Measurements from ENCODE around the gene CAV1. TPM values are rescaled to one million over a fixed set of nuclear protein-coding genes. Genes with fewer than 3 reads are reported as not detected.

The CAV1 gene
- total RNA-seq, 4 donors from 2014 or later, result 21.7 to 171 (median 86.8) TPM

DNA sequence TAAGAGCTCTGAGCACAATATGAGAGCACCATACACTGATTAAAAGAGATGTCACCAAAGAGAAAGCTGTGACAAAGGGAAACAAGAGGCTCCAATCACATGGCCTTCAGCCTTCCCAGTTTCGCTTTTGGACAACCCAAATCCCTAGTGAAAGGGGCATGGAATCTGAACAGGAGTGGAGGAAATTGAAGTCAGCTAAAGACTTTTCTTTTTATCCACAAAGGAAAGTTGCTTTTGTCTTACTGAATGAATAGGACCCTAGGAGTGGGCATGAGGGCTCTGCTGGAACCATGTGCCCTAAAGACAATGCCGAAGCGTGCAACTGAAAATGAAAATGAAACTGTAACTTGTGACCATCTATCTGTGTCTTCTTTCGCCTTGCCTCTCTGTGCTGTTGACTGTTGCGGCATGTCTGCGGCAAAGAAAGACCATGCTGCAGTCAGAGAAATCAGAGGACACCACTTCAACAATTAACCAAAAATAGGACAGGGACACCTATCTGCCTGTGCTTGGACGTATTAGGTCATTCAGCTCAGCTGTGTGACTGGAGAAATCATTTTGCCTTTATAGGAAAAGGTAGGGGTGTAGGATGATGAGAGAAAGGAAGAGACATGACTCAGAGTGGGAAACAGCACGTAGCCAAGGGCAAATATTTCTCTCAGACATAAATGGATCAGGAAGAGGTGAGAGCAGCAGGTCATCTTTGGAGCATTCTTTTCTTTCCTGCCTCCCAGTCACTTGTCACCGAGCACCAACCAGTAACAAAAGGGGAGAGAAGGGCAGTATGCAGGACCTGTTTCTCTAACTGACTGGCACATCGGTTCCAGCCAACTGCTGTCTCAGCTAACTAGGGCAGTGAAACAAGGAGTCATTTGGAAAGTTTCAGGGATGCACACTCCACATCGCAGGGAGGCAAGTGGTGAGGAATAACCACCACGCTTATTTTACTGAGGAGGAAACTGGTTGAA is 13.0 kb upstream of the CAV1 start:
- no peaks in the 10 kb centered on the region for H3K27me3 ChIP-seq
- H3K4me3 ChIP-seq, result peak overlapping the region; percentile 29 to 60 (median 49)
- WGBS, 2 donors, result 23 to 25% methylated on average over 12 of the region's 12 CpGs
- peaks cover 4 to 23% (median 7%) of the 10 kb centered on the region in 3 donors for H3K4me1 ChIP-seq
- peaks cover 0 to 20% (median 0%) of the 10 kb centered on the region in 3 donors for H3K36me3 ChIP-seq
- H3K27ac ChIP-seq, result peak overlapping the region; percentile 67 to 87 (median 84)
- no peaks in the 10 kb centered on the region for H3K9me3 ChIP-seq
- DNase-seq, result no peak
- TF ChIP-seq, protein P1, sequence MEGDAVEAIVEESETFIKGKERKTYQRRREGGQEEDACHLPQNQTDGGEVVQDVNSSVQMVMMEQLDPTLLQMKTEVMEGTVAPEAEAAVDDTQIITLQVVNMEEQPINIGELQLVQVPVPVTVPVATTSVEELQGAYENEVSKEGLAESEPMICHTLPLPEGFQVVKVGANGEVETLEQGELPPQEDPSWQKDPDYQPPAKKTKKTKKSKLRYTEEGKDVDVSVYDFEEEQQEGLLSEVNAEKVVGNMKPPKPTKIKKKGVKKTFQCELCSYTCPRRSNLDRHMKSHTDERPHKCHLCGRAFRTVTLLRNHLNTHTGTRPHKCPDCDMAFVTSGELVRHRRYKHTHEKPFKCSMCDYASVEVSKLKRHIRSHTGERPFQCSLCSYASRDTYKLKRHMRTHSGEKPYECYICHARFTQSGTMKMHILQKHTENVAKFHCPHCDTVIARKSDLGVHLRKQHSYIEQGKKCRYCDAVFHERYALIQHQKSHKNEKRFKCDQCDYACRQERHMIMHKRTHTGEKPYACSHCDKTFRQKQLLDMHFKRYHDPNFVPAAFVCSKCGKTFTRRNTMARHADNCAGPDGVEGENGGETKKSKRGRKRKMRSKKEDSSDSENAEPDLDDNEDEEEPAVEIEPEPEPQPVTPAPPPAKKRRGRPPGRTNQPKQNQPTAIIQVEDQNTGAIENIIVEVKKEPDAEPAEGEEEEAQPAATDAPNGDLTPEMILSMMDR (IDR thresholded peaks at IDR 0.05), result no peak
- TF ChIP-seq POLR2A (IDR thresholded peaks at IDR 0.05), result no peak
- intact Hi-C loops (cut with DNase I), result no loop called here

DNA sequence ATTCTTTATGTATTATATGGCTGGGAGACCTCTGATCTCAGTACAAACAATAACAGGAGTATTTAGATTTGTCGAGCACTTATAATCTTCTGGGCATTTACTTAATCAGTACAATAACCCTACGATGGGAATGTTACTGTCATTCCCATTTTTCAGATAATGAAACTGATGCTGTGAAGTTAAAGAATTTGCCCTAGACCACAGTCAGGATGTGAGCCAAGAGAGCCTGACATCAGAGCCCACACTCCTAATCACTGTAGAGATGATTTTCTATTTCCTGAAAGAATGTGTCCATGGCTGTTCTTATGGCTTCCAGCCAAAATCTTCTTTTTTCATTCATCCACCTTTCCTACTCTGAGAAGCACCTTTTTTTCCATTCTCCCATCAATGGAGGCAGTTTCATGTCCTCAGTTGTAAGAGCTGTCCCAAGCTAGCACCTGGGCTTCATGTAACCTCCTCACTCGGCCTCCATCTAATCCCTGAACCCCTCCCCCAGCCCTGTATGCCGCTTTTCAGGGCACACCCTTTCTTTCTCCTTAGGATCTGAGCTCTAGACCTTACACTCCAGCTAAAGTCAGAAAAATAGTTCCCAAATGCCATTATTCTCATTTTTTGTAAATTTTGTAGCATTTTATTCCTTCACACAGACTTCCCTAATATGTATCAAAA is 12.2 kb upstream of the CAV1 start:
- Histone ChIP-seq H3K4me3 (peak overlapping the region in 3 of 4 donors; percentile 48 to 60 (median 50)), H3K36me3 (peaks cover 0 to 12% (median 0%) of the 10 kb centered on the region in 3 donors), H3K4me1 (peaks cover 4 to 23% (median 7%) of the 10 kb centered on the region in 3 donors), H3K27ac (peak overlapping the region; percentile 67 to 87 (median 84)), H3K9me3 (no peaks in the 10 kb centered on the region), H3K27me3 (no peaks in the 10 kb centered on the region)
- WGBS, 2 donors, result 51 to 53% methylated on average over 4 of the region's 4 CpGs
- no peak for DNase-seq
- intact Hi-C loops (cut with DNase I), result no loop called here
- TF ChIP-seq, protein P1 (IDR thresholded peaks at IDR 0.05), result no peak
- TF ChIP-seq POLR2A (IDR thresholded peaks at IDR 0.05), result no peak

DNA sequence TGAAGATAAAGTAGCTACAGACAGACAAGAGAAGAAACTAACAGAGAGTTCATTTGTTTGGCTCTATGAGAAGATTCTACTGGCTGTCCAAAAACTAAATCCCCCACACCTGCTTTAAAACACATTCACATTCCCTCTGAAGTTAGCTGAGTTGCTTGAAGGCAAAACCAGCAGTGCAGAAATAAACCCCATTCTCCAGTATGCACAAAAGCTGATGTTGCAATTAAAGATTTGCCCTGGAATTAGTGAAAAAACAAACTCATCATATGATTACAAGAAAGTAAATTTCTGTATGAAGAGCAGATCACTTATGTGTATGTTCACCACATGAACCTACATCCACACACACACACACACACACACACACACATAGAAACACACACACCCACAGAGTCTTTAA is 9.3 kb upstream of the CAV1 start:
- no peak for DNase-seq
- no peak for TF ChIP-seq POLR2A (IDR thresholded peaks at IDR 0.05)
- TF ChIP-seq, protein P1 (IDR thresholded peaks at IDR 0.05), result no peak

DNA sequence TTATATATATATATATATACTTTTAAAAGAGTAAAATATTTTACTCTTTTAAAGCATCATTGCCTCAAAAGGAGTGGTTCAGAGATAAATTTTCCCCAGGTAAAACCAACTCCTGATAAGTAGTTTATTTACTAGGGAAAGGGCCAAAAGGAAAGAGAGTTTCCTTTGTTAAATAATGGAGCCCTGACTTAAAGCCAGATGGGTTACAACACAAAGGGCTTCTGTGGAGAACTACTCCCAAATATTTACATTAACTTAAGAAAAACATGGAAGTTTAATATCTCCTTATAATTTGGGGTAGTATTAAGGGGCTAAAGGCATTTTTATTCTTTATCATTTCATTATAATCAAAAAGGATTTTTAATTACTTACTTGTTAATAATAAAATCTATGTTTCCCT is 8.5 kb upstream of the CAV1 start:
- Histone ChIP-seq H3K27me3 (no peaks in the 10 kb centered on the region), H3K36me3 (no peaks in the 10 kb centered on the region), H3K27ac (no peak overlapping the region), H3K9me3 (no peaks in the 10 kb centered on the region), H3K4me1 (peaks cover 1 to 20% (median 7%) of the 10 kb centered on the region in 3 donors), H3K4me3 (no peak overlapping the region)
- intact Hi-C loops (cut with DNase I), result no loop called here
- TF ChIP-seq POLR2A (IDR thresholded peaks at IDR 0.05), result no peak
- TF ChIP-seq, protein P1 (IDR thresholded peaks at IDR 0.05), result no peak
- no peak for DNase-seq

More for the DNA sequence above, 9.3 kb upstream of the CAV1 start:
- H3K4me3 ChIP-seq, result no peak overlapping the region
- no peaks in the 10 kb centered on the region for H3K27me3 ChIP-seq
- H3K4me1 ChIP-seq, result peaks cover 4 to 23% (median 7%) of the 10 kb centered on the region in 3 donors
- H3K36me3 ChIP-seq, result no peaks in the 10 kb centered on the region
- no peak overlapping the region for H3K27ac ChIP-seq
- H3K9me3 ChIP-seq, result no peaks in the 10 kb centered on the region
- intact Hi-C loops (cut with DNase I), result no loop called here

DNA sequence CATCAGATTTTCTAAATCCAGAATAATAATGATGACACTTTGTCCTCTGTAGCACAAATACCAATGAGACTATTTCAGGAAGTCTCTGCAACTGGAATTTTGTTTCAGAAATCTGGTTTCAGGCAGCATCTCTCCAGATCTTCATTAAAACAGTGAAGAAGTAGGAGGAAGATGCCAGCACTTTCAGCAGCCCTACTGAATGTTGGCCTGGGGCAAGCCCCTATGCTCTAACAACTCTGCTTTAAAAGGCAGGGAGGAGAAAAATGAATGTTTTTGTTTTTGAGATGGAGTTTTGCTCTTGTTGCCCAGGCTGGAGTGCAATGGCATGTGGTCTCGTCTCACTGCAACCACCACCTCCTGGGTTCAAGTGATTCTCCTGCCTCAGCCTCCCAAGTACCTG is 7.2 kb upstream of the CAV1 start:
- no peak overlapping the region for H3K27ac ChIP-seq
- DNase-seq, result no peak
- WGBS, 2 donors, result 70 to 100% methylated on average over 1 of the region's 1 CpG
- intact Hi-C loops (cut with DNase I), result no loop called here
- H3K9me3 ChIP-seq, result no peaks in the 10 kb centered on the region
- H3K4me3 ChIP-seq, result no peak overlapping the region
- TF ChIP-seq, protein P1 (IDR thresholded peaks at IDR 0.05), result no peak
- no peak for TF ChIP-seq POLR2A (IDR thresholded peaks at IDR 0.05)
- H3K36me3 ChIP-seq, result no peaks in the 10 kb centered on the region
- H3K27me3 ChIP-seq, result no peaks in the 10 kb centered on the region
- peaks cover 8 to 20% (median 9%) of the 10 kb centered on the region in 3 donors for H3K4me1 ChIP-seq
